ENCODE results near the gene ANKRD63.

DNA sequence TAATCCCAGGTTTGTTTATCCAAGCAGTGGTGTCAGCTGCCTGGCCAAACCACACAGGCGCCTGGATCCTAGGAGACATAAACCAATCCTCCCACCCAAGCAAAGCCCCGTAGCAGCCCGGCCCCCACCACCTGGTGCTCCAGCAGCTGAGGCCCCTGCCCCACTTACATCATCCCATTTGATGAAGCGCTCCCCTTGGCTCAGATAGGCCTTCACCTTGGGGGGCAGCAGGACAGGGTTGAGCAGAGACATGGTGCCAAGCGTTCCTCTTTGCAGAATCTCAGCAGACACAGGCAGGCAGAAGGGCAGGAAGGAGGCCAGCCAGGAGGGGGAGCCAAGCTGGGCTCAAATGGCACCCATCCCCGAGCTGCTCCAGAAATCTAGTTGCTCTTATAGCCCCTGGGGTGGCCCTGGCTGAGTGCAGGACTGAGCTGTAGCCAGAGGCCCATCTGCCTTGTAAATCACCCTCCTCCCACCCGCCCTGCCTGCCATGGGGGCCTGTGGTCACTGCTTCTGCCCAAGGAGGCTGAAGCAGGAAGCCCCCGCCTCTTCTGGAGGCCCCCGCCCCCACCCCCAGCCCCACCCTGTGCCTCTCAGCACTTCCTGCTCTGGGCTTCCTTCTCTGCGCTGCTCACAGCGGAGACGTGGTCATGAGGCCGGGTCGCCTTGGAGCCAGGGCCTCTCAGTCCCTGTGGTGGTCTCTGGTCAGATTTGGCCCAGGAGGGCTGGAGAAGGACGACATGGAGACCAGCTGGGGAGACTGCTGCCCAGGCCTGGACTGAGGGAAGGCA is 24.8 kb upstream of the ANKRD63 start, which contains the start of gene PLCB2:
- TF ChIP-seq POLR2A (IDR thresholded peaks at IDR 0.05) = no peak
- TF ChIP-seq, protein P1, sequence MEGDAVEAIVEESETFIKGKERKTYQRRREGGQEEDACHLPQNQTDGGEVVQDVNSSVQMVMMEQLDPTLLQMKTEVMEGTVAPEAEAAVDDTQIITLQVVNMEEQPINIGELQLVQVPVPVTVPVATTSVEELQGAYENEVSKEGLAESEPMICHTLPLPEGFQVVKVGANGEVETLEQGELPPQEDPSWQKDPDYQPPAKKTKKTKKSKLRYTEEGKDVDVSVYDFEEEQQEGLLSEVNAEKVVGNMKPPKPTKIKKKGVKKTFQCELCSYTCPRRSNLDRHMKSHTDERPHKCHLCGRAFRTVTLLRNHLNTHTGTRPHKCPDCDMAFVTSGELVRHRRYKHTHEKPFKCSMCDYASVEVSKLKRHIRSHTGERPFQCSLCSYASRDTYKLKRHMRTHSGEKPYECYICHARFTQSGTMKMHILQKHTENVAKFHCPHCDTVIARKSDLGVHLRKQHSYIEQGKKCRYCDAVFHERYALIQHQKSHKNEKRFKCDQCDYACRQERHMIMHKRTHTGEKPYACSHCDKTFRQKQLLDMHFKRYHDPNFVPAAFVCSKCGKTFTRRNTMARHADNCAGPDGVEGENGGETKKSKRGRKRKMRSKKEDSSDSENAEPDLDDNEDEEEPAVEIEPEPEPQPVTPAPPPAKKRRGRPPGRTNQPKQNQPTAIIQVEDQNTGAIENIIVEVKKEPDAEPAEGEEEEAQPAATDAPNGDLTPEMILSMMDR (IDR thresholded peaks at IDR 0.05) = peak in 4 of 6 experiments; percentile 16 to 42 (median 18)

All from Peyer's patch (tissue), 4 donors.